Activated CD4-positive, alpha-beta T cell treated with anti-CD3 and anti-CD28 coated beads for 1 hour (primary cell): Measurements from ENCODE around the gene FBXO31.

Experiments used
- DNase-seq: peaks from one replicate; pipeline ENCODE4 v3.0.0-alpha.2; 2020

The FBXO31 gene

GRCh38 chr16:87305505-87306391, 77.8 kb downstream of the FBXO31 start:
- DNase-seq: no peak

- no peak for DNase-seq
Observed at GRCh38 chr16:87304951-87305350, 78.6 kb downstream of the FBXO31 start.

- DNase-seq: no peak
Observed at GRCh38 chr16:87303962-87304521, 79.5 kb downstream of the FBXO31 start.

GRCh38 chr16:87303431-87303930, 80.1 kb downstream of the FBXO31 start:
- DNase-seq: no peak

GRCh38 chr16:87298857-87299465, 84.6 kb downstream of the FBXO31 start:
- no peak for DNase-seq

GRCh38 chr16:87297918-87298631, 85.5 kb downstream of the FBXO31 start:
- no peak for DNase-seq

GRCh38 chr16:87297407-87297806, 86.2 kb downstream of the FBXO31 start:
- no peak for DNase-seq

GRCh38 chr16:87295661-87296531, 87.7 kb downstream of the FBXO31 start:
- DNase-seq: no peak

GRCh38 chr16:87295259-87295658, 88.3 kb downstream of the FBXO31 start:
- no peak for DNase-seq

GRCh38 chr16:87293990-87294389, 89.6 kb downstream of the FBXO31 start:
- no peak for DNase-seq

- DNase-seq: no peak
Observed at GRCh38 chr16:87291944-87292343, 91.6 kb downstream of the FBXO31 start.

GRCh38 chr16:87288753-87289362, 94.7 kb downstream of the FBXO31 start:
- DNase-seq: no peak

GRCh38 chr16:87286839-87287626, 96.5 kb downstream of the FBXO31 start:
- no peak for DNase-seq

GRCh38 chr16:87284183-87284582, 99.4 kb downstream of the FBXO31 start:
- no peak for DNase-seq

- no peak for DNase-seq
Observed at GRCh38 chr16:87279094-87279658, 104.4 kb downstream of the FBXO31 start.

- no peak for DNase-seq
Observed at GRCh38 chr16:87278191-87279093, 105.1 kb downstream of the FBXO31 start.
